Measurements from ENCODE around the gene UBAP1L. TPM values are rescaled to one million over a fixed set of nuclear protein-coding genes. Genes with fewer than 3 reads are reported as not detected.
A peak's percentile ranks its signal among the peaks of the same experiment; 100 is the strongest.

Gene UBAP1L
- total and polyA plus RNA-seq, 2 experiments from 2014 or later, result 1.8 to 2.5 TPM

- WGBS (ENCODE audit: low lambda C conversion rate, missing lambda C conversion rate), result 84% methylated on average over 9 of the region's 9 CpGs
- DNase-seq (ENCODE audit: low spot score), result no peak
Measured at GRCh38 chr15:65056106-65056505, 58.9 kb downstream of the UBAP1L start.

GRCh38 chr15:65055201-65055870 lies 59.7 kb downstream of the UBAP1L start:
- 70% methylated on average over 6 of the region's 6 CpGs for WGBS (ENCODE audit: low lambda C conversion rate, missing lambda C conversion rate)
- Histone ChIP-seq H4K20me1 (ENCODE audit: insufficient read depth, poor library complexity, severe bottlenecking) (no peaks in the 10 kb centered on the region), H3K27ac (no peak overlapping the region), H3K36me3 (replicated peaks; ENCODE audit: insufficient read depth, low read depth) (no peaks in the 10 kb centered on the region), H2AFZ (no peak overlapping the region), H3K4me3 (no peak overlapping the region), H3K4me2 (no peak overlapping the region), H3K27me3 (no peaks in the 10 kb centered on the region), H3K79me2 (no peaks in the 10 kb centered on the region), H3K9me3 (ENCODE audit: low read depth) (no peaks in the 10 kb centered on the region), H3K4me1 (ENCODE audit: insufficient read depth) (peaks cover 20% of the 10 kb centered on the region), H3K9me2 (replicated peaks; ENCODE audit: insufficient read depth) (no peaks in the 10 kb centered on the region)
- TF ChIP-seq EZH2phosphoT487 (IDR thresholded peaks at IDR 0.05; ENCODE audit: low read depth, severe bottlenecking, unreplicated experiment) (no peak), EZH2 (IDR thresholded peaks at IDR 0.05; ENCODE audit: borderline replicate concordance) (no peak), CTCF (IDR thresholded peaks at IDR 0.05; ENCODE audit: poor library complexity) (no peak)
- no peak for DNase-seq (ENCODE audit: low spot score)

More at GRCh38 chr15:65056106-65056505, 58.9 kb downstream of the UBAP1L start:
- Histone ChIP-seq H3K9me3 (ENCODE audit: low read depth) (no peaks in the 10 kb centered on the region), H3K27ac (no peak overlapping the region), H3K9me2 (replicated peaks; ENCODE audit: insufficient read depth) (no peaks in the 10 kb centered on the region), H3K27me3 (no peaks in the 10 kb centered on the region), H4K20me1 (ENCODE audit: insufficient read depth, poor library complexity, severe bottlenecking) (no peaks in the 10 kb centered on the region), H3K79me2 (no peaks in the 10 kb centered on the region), H3K4me2 (no peak overlapping the region), H3K4me3 (no peak overlapping the region), H3K36me3 (replicated peaks; ENCODE audit: insufficient read depth, low read depth) (no peaks in the 10 kb centered on the region), H2AFZ (no peak overlapping the region), H3K4me1 (ENCODE audit: insufficient read depth) (peaks cover 20% of the 10 kb centered on the region)
- no peak for TF ChIP-seq EZH2phosphoT487 (IDR thresholded peaks at IDR 0.05; ENCODE audit: low read depth, severe bottlenecking, unreplicated experiment)
- TF ChIP-seq EZH2 (IDR thresholded peaks at IDR 0.05; ENCODE audit: borderline replicate concordance), result no peak
- TF ChIP-seq CTCF (IDR thresholded peaks at IDR 0.05; ENCODE audit: poor library complexity), result no peak

DNA sequence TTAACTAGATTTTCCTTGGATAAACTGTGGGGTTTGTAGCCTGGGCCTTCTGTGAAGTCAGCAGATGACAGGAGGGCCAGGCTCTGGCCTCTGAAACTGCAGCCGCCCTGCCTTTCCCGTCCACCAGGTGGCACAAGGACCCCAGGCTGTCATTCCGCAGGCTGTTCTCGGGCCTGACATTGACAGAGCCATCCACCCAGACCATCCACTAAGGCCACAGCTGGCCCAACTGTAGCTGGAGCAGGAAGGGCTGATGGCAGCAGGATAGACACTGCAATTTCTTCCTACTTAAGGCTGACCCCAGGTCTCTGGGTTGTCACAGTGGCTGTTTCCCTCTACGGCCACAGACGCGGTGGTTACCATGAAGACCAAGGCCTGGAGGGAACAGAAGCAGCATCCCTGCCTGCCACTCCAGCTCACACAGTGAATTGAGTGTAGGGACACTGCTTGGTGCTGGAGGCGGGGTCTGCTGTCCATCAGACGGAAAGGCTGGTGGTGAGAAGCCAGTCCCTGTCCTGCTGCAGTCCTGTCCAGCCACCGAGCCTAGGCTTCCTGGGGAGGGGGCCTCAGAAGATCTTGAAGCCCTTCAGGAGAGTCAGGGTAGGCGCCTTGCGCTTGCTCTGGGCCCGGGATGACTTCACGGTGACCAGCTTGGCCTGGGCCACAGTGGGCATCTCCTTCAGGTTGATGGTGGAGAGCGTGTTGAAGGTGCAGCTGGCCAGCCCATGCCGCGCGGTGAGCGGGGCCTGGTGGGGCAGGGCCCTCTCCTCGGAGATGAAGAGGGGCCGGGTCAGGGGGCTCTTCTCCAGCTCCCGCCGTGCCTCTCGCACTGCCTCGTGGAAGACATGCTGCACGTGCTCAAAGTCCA lies 60.4 kb downstream of the UBAP1L start:
- Histone ChIP-seq H3K4me1 (ENCODE audit: insufficient read depth) (peaks cover 20% of the 10 kb centered on the region), H3K4me3 (no peak overlapping the region), H3K4me2 (no peak overlapping the region), H3K79me2 (no peaks in the 10 kb centered on the region), H3K9me3 (ENCODE audit: low read depth) (no peaks in the 10 kb centered on the region), H2AFZ (no peak overlapping the region), H3K27ac (peak overlapping the region; percentile 31), H3K9me2 (replicated peaks; ENCODE audit: insufficient read depth) (no peaks in the 10 kb centered on the region), H3K36me3 (replicated peaks; ENCODE audit: insufficient read depth, low read depth) (no peaks in the 10 kb centered on the region), H3K27me3 (no peaks in the 10 kb centered on the region), H4K20me1 (ENCODE audit: insufficient read depth, poor library complexity, severe bottlenecking) (no peaks in the 10 kb centered on the region)
- TF ChIP-seq CTCF (IDR thresholded peaks at IDR 0.05; ENCODE audit: poor library complexity) (peak; percentile 93), EZH2 (IDR thresholded peaks at IDR 0.05; ENCODE audit: borderline replicate concordance) (no peak)
- DNase-seq (ENCODE audit: low spot score), result peak; percentile 88
- 77% methylated on average over 26 of the region's 26 CpGs for WGBS (ENCODE audit: low lambda C conversion rate, missing lambda C conversion rate)

Data from hepatocyte (in vitro differentiated cells).